ENCODE results near the gene SNRPA. TPM values are rescaled to one million over a fixed set of nuclear protein-coding genes. Genes with fewer than 3 reads are reported as not detected.

SNRPA gene
- total RNA-seq, 4 donors from 2014 or later: 47.3 to 69.1 (median 57.6) TPM

DNA sequence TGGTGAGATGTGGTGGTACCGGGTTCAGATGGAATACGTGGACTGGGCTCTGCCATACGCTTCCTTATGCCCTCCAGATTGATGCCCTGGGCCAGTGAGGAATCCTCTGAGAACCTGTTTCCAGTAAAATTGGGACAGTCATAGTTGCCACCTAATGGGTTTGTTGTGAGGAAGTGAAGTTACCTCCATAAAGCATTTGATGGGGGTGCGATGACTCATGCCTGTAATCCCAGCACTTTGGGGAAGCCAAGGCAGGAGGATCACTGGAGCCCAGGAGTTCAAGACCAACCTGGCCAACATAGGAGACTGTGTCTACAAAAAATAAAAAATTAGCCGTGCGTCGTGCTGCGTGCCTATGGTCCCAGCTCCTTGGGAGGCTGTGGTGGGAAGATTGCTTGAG, 4.8 kb downstream of the SNRPA start:
- Histone ChIP-seq H3K4me3 (no peak overlapping the region), H3K36me3 (peaks cover 39 to 67% (median 53%) of the 10 kb centered on the region in 4 donors), H3K9me3 (no peaks in the 10 kb centered on the region), H3K4me1 (peaks cover 33 to 56% (median 53%) of the 10 kb centered on the region in 4 donors), H3K27me3 (no peaks in the 10 kb centered on the region), H3K27ac (replicated peaks in 1 of 4) (no peak overlapping the region)
- TF ChIP-seq POLR2AphosphoS5 (IDR thresholded peaks at IDR 0.05) (no peak), EP300 (IDR thresholded peaks at IDR 0.05) (no peak), POLR2A (IDR thresholded peaks at IDR 0.05; ENCODE audit: low read depth) (no peak)
- TF ChIP-seq, protein P1, sequence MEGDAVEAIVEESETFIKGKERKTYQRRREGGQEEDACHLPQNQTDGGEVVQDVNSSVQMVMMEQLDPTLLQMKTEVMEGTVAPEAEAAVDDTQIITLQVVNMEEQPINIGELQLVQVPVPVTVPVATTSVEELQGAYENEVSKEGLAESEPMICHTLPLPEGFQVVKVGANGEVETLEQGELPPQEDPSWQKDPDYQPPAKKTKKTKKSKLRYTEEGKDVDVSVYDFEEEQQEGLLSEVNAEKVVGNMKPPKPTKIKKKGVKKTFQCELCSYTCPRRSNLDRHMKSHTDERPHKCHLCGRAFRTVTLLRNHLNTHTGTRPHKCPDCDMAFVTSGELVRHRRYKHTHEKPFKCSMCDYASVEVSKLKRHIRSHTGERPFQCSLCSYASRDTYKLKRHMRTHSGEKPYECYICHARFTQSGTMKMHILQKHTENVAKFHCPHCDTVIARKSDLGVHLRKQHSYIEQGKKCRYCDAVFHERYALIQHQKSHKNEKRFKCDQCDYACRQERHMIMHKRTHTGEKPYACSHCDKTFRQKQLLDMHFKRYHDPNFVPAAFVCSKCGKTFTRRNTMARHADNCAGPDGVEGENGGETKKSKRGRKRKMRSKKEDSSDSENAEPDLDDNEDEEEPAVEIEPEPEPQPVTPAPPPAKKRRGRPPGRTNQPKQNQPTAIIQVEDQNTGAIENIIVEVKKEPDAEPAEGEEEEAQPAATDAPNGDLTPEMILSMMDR (IDR thresholded peaks at IDR 0.05): no peak
- no peak for DNase-seq (ENCODE audit: extremely low spot score)
- intact Hi-C loops (cut with DNase I): no loop called here
- WGBS: 95% methylated on average over 8 of the region's 8 CpGs

DNA sequence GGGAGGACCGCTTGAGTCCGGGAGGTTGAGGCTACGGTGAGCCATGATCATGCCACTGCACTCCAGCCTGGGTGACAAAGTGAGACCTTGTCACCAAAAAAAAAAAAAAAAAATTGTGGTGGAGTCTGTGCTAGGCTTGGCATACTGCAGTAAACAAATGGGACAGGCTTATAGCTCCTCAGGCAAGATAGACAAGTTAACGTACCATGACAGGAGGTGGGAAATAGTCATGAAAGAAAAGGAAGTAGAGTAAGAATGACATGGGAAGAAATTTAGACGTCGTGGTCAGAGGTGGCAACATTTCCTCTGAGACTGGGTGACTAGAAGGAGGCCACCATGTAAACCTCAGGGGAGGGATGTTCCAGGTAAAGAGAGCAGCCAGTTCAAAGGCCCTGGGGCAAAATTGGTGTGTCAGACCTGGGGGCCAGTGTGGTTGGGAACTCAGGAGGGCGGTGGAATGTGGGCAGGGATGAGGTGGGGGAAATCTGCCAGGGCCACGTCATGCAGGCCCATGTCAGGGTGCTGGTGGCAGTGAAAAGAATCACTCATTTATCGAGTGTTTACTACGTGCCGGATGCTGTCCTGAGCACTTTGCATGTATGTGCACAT, 5.6 kb downstream of the SNRPA start:
- peaks cover 33 to 55% (median 53%) of the 10 kb centered on the region in 4 donors for H3K4me1 ChIP-seq
- no peak overlapping the region for H3K4me3 ChIP-seq
- peaks cover 41 to 76% (median 61%) of the 10 kb centered on the region in 4 donors for H3K36me3 ChIP-seq
- intact Hi-C loops (cut with DNase I): no loop called here
- 85% methylated on average over 10 of the region's 11 CpGs for WGBS
- no peak overlapping the region for H3K27ac ChIP-seq (replicated peaks in 1 of 4)
- H3K27me3 ChIP-seq: no peaks in the 10 kb centered on the region
- H3K9me3 ChIP-seq: no peaks in the 10 kb centered on the region
- TF ChIP-seq, protein P1 (IDR thresholded peaks at IDR 0.05): no peak
- TF ChIP-seq EP300 (IDR thresholded peaks at IDR 0.05): no peak
- no peak for TF ChIP-seq POLR2A (IDR thresholded peaks at IDR 0.05; ENCODE audit: low read depth)
- TF ChIP-seq POLR2AphosphoS5 (IDR thresholded peaks at IDR 0.05): no peak
- DNase-seq (ENCODE audit: extremely low spot score): no peak

DNA sequence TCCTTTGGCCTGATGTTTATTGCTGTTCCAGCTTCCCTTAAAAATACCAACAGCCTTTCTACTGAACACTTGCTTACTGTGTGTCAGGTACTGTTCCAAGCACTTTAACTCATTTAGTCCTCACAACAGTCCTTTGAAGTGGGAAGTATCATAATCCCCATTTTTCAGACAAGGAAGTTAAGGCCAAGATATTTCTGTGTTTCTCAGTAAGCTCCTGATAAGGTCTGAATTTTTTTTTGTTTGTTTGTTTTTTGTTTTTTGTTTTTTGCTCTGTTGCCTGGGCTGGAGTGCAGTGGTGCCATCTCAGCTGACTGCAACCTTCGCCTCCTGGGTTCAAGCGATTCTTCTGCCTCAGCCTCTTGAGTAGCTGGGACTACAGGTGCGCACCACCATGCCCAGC, 7.5 kb downstream of the SNRPA start:
- Histone ChIP-seq H3K9me3 (no peaks in the 10 kb centered on the region), H3K4me1 (peaks cover 19 to 38% (median 37%) of the 10 kb centered on the region in 4 donors), H3K4me3 (no peak overlapping the region), H3K36me3 (peaks cover 59 to 94% (median 80%) of the 10 kb centered on the region in 4 donors), H3K27me3 (no peaks in the 10 kb centered on the region), H3K27ac (replicated peaks in 1 of 4) (no peak overlapping the region)
- TF ChIP-seq, protein P1 (IDR thresholded peaks at IDR 0.05): no peak
- no peak for TF ChIP-seq POLR2A (IDR thresholded peaks at IDR 0.05; ENCODE audit: low read depth)
- no peak for TF ChIP-seq EP300 (IDR thresholded peaks at IDR 0.05)
- no peak for TF ChIP-seq POLR2AphosphoS5 (IDR thresholded peaks at IDR 0.05)
- DNase-seq (ENCODE audit: extremely low spot score): no peak
- WGBS: 90% methylated on average over 3 of the region's 3 CpGs
- intact Hi-C loops (cut with DNase I): no loop called here

DNA sequence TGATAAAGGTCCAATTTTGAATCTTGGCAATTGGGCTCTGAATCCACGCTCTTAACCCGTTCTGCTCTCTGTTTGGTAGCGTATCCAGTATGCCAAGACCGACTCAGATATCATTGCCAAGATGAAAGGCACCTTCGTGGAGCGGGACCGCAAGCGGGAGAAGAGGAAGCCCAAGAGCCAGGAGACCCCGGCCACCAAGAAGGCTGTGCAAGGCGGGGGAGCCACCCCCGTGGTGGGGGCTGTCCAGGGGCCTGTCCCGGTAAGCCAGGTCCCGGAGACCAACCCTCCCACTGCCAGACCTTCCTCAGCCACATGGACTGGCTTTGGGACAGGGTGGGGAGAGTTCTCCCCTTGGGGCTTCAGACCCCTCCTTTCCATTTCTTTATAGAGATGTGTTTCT, 8.3 kb downstream of the SNRPA start:
- no peak for DNase-seq (ENCODE audit: extremely low spot score)
- 87% methylated on average over 13 of the region's 13 CpGs for WGBS
- intact Hi-C loops (cut with DNase I): no loop called here
- H3K9me3 ChIP-seq: no peaks in the 10 kb centered on the region
- H3K36me3 ChIP-seq: peaks cover 67 to 98% (median 89%) of the 10 kb centered on the region in 4 donors
- no peak for TF ChIP-seq POLR2A (IDR thresholded peaks at IDR 0.05; ENCODE audit: low read depth)
- no peak for TF ChIP-seq EP300 (IDR thresholded peaks at IDR 0.05)
- no peak for TF ChIP-seq POLR2AphosphoS5 (IDR thresholded peaks at IDR 0.05)
- TF ChIP-seq, protein P1 (IDR thresholded peaks at IDR 0.05): no peak
- H3K27me3 ChIP-seq: no peaks in the 10 kb centered on the region
- no peak overlapping the region for H3K4me3 ChIP-seq
- H3K4me1 ChIP-seq: peaks cover 11 to 30% (median 28%) of the 10 kb centered on the region in 4 donors
- H3K27ac ChIP-seq (replicated peaks in 1 of 4): no peak overlapping the region

Measured in esophagus muscularis mucosa (tissue), 4 donors.